Stimulated activated CD8-positive, alpha-beta memory T cell treated with anti-CD3 and anti-CD28 coated beads, Interleukin-4, amount 100 ng/mL, for 4 hours (primary cell): Measurements from ENCODE around the gene SPTBN2.
A peak's percentile ranks its signal among the peaks of the same experiment; 100 is the strongest.

Experiments used
- DNase-seq, 2 donors: peaks; one replicate each; pipeline ENCODE4 v3.0.0-alpha.2; 2020; ENCODE audit warnings: low read depth in 2 of 2, low spot score in 1 of 2

SPTBN2 gene

GRCh38 chr11:66704659-66705360 lies 24.2 kb downstream of the SPTBN2 start:
- no peak for DNase-seq

- DNase-seq = no peak
Measured at GRCh38 chr11:66701432-66702240, 27.4 kb downstream of the SPTBN2 start.

- no peak for DNase-seq
Measured at GRCh38 chr11:66700742-66701141, 28.3 kb downstream of the SPTBN2 start.

DNA sequence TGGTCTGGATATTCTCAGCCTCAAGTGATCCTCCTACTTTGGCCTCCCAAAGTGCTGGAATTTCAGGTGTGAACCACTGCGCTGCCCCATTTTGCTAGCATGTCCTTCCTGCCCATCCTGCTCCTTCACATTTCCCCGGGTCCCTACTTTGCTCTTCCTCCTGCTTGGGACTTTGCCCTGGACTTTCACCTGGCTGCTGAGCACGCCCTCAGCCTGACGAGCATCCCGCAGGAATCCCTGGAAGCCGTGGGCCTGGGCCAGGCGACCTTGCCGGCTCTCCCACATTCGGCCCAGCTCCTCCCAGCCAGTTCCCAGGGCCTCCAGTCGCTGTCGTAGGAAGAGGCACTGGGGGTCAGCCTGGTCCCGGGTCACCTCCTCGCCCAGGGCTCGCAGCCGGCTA lies 28.7 kb downstream of the SPTBN2 start:
- DNase-seq = no peak

DNA sequence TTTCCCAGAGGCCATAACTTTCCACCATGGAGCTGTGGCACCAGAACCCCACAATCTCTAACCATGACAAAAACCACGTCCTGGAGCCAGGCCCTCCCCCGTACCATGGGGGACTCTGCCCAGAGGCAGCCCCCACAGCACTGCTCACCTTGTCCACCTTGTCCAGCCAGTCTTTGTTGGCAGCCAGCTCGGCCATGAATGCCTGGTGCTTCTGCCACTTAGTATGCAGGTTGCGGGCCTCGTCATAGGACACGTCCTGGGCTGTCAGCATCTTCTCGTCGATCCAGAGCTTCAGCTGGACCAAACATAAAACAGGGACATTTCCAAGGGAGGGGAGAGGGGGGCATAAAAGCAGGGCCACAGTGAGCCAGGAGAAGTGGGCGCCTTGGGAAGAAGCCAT lies 30.5 kb downstream of the SPTBN2 start:
- DNase-seq = no peak

DNA sequence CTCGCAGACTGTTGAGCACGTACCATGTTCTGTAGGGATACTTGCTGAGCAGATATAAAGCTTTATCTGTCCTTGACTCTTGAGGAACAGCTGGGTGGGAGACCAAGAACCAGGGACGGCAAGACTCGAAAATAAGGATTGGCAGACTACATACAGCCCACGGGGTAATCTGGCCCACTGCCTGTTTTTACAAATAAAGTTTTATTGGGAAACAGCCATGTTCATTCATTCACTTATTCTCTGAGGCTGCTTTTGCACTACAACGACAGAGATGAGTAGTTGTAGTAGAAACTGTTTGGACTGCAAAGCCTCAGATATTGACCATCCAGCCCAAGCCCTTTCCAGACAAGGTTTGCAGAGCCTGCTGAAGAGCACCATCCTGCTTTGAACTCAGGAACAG lies 31.0 kb downstream of the SPTBN2 start:
- DNase-seq = no peak

DNA sequence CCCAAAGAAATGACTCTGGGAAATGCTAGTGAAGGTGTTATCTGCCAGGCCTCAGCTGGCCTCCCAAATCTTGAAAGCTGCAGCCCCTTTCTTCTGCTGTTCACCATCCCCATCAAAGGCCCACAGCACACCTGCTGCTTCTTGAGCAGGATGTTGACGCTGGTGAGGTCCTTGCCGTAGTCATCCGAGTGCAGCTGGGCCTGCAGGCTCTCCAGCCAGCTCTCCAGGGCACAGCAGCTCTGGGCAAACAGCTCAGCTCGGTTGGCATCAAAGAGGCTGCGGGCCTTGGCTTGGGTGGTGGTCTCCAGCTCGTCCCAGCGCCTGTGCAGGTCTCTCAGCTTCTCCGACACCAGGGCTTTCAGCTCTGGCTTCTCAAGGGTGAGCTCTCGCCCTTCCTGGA lies 32.9 kb downstream of the SPTBN2 start:
- no peak for DNase-seq

- DNase-seq = peak; percentile 57 to 79
Measured at GRCh38 chr11:66694732-66695207, 34.2 kb downstream of the SPTBN2 start.

DNA sequence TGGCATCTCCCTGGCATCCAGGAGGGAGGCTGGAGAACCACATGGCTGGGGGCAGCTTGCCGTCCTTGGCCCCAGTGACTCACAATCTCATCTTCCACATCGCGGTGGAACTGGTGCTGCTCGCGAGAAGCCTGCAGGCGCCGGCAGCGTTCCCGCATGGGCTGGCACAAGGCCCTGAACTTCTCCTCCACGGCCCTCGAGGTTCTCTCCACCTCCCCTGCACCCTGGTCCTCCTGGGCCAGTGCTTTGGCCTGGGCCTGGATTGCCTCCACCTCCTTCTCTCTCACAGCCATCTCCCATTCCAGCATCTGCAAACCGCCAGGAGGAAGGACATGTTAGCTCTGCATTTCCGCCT lies 35.0 kb downstream of the SPTBN2 start:
- no peak for DNase-seq

GRCh38 chr11:66693356-66694055 lies 35.5 kb downstream of the SPTBN2 start:
- no peak for DNase-seq

GRCh38 chr11:66692871-66693331 lies 36.1 kb downstream of the SPTBN2 start:
- DNase-seq = no peak

DNA sequence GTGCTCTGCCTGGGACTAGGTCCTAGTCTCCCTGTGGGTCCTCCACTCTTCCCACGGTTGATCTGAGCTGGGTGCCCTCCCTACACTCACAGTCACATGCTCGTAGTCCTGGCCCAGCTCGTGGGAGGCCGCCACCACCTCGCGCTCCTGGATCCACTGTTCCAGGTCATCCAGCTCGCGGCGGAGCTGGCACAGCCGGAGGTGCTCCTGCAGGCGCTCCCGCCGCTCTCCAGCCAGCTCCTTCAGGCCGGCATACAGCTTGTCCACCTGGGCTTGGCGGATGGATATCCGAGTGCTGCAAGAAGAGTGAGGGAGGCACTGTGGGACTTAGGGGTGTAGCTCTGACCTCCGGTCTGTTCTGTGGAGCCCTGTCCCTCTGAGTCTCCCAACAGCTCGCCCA lies 36.6 kb downstream of the SPTBN2 start:
- no peak for DNase-seq

DNA sequence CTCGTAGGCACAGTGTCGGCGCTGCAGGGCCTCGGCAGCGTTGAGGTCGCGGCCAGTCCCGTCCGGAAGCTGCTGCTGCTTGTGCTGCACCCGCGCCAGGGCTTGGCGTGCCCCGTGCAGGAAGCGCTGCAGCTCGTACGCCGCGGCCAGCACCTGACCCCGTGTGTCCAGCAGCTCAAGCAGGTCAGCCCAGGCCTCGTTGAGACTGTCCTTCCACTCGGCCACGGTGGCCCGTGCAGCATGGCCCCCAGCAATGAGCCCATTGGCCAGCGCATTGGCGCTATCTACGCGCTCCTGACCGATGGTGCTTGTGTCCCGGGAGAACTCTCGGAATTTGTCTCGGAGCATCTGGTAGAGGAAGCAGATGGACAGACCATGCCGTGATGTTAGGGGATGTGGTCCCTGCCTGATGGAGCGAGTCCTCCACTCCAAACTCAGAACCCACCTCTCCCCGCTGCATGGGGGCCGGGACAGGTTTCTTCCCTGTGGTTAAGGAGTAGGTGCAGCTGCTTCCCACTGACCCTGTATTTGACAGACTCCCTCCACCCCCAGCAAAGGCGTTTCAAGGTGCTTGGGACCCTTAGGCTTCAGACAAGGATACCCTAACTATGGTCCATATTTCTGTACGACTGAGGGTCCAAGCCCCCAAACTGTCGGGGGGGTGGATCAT lies 37.6 kb downstream of the SPTBN2 start:
- DNase-seq = no peak

DNA sequence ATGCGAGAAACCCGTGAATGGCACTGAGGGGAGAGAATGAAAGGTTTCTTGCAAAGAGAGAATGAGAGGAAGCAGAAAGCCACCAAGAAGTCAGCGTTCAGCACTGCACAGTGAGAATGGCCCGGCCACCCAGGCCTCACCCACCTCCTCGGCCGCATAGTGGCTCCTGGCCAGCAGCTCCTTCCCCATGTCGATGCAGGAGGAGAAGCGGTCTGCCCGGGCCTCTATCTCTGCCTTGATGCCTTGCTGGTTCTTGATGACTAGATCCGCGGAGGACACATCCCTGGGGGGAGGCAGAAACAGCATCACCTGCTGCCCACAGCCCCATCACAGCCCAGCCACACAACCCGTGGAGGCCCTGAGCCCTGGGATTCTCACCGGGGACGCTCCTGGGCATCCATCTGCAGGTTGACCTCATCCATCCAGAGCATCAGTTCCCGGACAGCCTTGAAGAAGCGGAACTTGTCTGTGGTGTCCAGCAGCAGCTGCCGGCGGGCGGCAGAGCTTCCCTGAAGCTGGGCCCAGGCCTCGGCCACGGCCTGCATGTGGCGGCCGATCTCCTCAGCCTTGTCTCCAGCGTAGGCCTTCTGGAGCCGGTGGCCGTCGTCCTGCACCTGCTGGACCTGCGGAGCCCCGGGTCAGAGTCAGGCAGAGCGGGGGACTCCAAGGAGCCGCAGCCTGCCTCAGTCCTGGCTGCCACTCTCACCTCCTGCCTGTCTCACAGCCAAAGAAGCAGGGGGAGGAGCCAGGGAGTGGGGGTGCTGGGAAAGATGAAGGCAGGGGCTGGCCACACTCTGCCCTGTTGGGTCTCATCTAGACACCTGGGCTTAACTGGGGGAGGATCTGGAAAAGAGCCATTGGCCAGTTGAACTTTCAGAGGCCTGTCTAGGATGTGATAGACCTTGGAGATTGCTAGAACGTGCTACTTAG lies 39.1 kb downstream of the SPTBN2 start:
- DNase-seq = no peak

DNA sequence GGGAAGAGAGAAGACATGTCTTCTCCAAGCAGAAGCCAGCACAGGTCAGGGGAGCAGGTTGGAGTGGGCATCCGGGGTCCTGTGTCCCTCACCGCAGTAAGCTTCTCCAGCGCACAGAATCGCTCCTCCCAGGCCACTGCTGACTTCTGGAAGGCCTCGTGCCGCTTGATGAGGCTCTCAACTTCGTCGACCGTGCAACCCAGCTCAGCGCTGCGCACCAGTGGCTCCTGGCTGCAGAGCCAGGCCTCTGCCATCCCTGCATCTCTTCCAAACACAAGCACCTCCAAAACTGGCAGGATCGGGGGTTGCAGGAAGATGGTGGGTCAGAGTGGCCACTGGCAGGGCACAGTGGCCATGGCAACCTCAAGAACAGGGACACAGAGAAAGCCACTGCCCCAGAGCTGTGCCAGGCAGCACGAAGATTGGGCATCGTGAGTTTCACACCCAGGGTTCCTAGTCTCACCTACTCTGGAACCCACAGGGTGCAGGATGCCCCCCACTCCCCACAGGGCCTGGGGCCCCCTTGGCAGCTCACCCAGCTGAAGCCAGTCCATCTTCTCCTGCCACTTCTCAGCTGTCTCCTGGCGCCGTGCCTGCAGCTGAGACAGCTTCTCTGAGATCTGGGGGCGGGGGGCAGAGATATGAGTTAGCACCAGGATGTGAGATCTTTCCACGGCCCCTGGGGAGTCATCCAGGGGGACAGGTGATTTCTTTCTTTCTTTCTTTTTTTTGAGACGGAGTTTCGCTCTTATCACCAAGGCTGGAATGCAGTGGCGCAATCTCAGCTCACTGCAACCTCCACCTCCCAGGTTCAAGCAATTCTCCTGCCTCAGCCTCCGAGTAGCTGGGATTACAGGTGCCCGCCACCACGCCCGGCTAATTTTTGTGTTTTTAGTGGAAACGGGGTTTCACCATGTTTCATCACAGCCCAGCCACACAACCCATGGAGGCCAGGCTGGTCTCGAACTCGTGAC lies 40.2 kb downstream of the SPTBN2 start:
- no peak for DNase-seq

DNA sequence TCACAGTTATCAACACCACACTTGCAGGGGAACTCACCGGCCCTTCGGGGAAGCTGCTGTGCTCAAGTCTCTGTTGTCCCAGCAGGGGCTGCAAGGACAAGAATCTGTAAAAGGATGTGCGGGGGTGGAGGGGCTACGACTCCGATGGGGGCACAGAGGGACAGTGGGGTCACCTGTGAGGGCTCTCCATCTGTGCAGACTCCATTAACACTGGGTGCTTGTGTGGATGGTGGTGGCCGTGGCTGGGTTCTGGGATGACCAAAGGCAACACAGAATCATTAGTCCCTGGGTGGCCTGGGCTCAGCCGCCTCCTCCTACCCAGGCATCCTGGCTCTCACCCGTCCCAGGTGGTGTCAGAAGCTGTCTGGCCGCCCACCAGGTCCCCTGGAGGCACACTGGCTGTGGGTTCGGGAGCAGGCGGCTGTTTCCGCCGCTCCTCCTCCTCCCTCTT lies 41.2 kb downstream of the SPTBN2 start:
- no peak for DNase-seq

DNA sequence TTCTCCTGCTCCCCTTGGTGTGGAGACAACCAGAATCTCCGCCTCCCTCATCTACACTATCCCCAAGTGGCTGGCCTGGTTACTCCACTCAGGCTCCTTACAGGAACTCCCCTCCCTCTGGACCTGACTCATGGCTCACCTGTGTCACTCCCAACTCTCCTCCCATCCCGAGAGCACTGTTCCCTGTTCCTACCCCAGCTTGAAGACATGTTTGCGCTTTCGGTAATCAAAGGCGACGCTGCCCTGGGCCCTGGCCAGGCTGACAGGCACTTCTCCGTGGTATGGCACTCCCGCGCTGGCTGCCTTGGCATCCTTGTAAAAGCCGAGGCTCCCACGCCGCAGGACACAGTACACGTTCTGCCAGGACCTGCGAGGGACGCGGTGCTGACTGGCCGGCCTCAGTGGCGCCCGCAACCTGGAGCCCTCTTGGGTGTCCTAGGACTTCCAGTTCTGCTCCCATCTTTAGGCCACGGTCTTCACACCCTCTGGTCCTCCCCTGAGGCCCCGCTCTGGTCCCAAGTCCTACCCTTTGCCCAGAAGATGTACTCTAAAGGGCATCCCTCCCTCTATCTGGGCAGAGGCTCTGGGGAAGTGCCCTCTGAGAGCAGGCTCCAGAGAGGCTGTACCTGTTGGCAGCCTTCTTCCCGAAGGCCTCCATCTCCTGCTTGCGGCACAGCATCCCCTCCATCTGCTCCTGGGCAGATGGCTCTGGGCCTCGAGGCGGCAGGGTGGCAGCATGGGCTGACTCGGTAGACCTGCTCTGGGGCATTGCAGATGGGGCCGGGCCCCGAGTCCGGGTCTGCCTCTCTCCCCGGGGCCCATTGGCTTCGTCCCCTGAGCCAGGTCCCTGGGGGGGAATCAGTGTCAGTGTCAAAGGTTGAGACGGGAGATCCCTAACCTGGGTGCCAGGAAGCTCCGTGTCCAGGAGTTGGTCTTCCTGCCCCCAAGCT lies 41.9 kb downstream of the SPTBN2 start:
- DNase-seq = no peak
